Measurements from ENCODE around the gene RPS17.

RPS17 gene

DNA sequence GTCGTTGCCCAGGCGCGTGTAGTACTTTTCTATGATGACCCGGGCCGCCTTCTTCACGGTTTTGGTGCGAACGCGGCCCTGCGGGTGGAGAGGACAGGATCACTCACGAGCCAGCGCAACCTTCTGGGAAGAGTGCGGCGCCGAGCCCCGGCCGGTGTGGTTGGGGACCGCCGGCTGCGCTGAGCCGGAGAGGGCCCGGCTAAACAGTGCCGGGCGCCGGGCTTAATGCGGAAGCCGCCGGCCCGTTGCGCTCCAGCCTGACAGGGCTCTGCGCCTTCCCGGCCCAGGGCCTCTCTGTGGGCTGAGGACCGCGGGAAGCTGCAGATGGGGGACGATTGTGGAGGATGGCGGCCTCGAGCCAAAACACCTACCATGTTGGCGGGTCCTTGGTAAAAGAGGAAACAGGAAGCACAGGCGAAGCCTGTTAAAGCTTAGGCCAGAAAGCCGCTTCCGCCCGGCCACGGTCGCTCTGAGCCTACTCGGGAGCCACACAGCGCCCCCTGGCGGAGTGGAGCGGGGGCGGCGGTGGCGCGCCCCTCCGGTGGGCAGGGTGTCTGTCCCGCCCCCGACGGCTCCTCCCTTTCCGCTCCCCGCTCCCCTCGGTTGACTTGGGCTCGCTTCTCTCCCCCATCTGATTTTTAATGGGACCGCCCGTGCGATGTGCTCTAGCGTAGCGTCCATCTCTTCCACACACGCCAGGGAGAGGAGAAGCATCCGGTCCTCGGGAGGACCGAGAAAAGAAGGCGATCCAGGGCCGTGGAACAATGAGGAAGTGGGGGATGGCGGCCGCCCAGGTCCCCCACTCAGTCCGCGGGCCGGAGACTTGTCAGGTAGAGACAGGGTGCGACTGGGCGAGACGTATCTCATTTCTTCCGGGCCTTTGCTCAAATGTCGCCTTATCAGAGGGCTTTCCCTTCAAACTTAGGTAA, at the start of gene RPS17:
TSS of gene RPS17 (minus strand) at position 403 of the 929 bp plus-strand sequence. CDS start at position 374, 29 bp downstream.
- peak; percentile 87 for DNase-seq

DNA sequence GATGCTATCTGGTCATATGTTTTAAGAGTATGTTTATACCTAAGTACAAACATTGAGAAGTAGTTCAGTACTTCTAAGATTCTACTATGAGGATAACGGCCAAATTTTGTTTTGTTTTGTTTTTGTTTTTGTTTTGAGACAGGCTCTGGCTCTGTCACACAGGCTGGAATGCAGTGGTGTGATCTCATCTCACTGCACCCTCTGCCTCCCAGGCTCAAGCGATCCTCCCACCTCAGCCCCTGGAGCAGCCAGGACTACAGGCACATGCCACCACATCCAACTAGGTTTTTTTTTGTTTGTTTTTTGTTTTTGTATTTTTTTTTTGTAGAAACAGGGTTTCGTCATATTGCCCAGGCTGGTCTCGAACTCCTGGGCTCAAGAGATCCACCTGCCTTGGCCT, 47.5 kb upstream of the RPS17 start:
- DNase-seq, result no peak

DNA sequence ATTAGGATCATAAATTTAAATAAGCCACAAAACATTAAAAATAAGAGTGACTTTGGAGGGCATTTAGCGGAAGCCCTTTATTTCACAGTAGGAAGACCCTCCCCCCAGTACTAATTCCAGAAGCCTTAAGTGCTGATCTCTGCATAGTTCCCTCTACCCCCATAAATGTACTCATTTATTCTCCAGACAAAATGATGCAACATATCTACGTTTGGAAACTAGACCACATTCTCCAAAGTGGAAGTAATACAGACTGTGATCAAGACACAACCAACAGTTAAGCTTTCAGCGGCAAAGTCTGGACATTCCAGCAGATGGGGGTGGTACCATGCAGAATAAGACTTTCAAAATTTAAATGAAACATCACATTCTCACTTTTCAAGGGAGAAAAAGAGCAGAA, 44.8 kb upstream of the RPS17 start:
- DNase-seq, result no peak

DNA sequence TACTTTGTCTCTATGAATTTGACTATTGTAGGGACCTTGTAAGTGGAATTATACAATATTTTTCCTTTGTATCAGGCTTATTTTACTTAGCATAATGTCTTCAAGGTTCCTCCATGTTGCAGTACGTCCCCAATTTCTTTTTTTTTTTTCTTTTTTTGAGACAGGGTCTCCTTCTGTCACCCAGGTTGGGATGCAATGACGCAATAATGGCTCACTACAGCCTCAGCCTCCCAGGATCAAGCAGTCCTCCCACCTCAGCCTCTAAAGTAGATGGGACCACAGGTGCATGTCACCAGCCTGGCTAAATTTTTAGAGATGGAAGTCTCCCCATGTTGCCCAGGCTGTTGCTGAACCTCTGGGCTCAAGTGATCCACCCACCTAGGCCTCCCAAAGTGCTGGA, 40.5 kb upstream of the RPS17 start:
- no peak for DNase-seq

DNA sequence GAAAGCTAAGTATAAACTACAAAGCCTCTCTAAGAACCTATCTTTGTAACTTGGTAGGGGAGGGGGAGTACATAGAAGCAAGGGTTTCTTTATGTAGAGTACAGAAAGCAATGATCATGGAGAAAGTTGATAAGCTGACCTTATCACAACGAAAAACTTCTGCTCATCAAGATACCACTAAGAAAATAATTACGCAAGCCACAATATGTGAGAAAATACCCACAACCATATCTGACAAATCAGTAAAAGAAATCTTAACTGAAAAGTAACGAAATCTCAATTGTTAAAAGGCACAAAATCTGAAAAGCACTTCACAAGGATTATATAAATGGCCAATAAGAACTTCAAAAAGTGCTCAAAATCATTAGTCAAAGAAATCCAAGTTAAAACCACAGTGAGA, 35.1 kb upstream of the RPS17 start:
- no peak for DNase-seq

DNA sequence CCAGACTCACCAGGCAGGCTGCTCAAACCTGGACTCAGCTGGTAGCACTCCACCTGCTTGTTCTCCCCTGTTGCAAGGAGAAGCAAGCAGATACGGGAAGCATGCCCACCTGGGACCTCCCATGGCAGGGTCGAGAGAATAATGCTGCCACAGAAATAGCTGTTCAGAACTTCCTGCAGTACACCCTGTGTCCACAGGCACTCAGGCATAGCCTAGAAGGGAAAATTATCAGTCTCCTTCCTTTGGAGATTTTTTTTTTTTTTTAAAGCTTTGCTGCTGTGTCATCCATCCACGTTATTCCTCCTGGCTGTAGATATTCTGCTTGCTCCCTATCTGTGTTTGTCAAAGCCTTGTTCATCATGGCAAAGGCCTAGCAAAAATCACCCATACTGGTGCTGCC, 32.7 kb upstream of the RPS17 start:
- no peak for DNase-seq

DNA sequence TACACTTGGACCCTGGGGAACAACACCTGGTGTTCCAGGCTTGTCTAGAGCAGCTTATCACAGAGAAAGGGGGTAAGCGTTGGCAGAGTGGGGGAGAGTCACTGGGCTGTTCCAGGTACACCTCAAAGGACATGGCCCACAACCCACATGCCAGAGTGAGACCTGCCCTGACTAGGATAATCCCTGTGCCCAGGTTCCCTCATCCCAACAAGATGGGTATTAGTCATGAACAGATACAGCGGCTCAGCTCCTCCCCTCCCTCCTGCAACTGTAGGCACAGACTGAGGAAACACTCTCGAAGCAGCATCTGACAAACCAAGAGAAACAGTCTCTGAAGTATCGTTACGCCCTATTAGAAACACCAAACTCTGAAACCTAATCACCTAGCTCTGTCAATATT, 32.1 kb upstream of the RPS17 start:
- no peak for DNase-seq

DNA sequence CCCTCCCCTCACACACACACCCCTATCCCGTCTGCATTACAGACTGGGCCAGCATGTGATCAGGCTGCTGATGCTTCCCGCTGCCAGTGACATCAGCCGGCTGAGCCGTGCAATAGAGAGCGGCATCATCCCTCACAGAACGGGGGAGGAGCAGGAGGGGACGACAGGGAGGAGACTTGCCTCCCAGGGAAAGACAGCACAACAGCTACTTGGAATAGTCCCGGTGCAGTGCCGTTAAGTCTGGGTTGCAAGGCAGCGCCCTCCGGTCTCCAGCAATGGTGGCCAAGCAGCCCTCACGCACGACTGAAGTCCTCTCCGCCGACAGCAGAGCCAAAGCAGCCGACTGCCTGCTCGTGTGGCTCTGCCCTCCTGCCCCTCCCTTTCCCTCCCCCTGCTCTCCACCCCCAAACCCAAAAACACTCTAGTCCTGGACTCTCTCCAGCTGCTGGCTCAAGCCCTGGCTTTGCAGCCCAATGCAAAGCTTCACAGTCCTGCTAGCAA, 31.5 kb upstream of the RPS17 start:
- DNase-seq, result no peak

DNA sequence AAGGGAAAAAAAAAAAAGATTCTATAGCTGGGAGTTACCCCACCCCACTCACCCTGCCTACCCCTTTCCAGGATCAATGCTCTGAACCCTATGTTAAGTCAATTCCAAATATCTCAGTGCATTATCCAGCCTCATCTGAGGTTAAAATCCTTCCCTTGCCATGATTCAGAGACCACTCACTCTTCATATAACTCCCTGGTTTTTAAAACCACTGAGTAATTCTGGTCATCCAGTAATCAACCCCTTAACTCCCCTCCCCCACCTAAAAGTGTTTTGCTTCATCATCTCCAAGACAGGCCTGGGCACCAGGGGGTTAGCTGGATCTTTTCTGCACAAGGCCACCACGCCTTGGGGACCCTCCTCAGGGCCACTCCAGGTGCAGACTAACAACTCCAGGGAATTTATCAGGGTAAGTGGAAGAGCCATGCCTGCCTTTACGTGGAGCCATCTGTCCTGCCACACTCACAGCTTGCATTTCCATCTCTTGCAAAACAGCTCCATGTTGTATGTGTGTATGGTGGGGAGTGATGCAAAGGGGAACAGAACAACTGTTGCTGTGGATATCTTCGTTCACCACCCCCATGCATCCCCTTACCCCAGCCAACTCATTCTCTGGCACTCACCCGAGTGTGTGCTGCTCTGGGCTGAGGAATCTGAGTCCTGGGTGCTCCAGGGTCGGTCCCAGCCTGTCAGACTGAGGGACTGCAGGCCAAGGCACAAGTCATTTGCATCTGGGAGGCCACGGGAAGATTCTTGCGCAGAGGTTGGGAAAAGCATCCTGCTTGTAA, 30.7 kb upstream of the RPS17 start:
- no peak for DNase-seq

DNA sequence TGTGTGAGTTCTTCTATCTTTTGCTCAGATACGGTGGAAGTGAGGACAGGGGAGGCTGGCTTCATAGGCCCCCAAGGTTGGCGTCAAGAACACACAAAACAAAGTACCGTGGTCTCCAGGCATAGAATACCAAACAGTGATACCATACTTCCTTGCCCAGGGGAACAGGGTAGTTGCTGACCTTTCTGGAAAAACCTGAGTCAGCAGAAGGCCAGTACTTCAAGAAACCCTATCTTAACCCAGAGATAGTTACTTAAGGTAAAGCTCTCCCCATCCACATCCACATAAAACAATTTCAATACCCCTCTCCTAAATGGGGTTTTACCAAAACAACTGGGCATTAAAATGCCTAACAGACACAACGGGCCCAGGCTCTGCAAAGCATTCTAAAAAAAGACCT, 29.6 kb upstream of the RPS17 start:
- DNase-seq, result no peak

DNA sequence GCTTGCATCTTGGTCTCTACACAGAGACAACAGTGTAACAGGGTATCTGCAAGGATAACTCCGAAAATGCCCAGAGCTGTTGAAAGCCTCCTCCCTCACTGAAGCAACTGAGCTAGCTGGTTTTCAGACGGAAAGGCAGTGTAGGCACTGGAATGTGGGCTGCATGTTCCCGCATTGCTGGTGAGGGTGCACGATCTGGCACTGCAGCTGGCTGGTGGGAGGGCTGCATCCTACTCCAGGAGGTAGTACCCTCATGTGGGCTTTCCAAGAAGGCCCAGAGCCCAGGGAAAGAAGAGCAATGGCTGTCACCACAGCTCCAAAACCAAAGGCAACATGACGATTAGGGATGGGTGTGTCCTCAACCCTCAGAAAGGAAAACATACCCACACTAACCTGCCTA, 28.7 kb upstream of the RPS17 start:
- no peak for DNase-seq

DNA sequence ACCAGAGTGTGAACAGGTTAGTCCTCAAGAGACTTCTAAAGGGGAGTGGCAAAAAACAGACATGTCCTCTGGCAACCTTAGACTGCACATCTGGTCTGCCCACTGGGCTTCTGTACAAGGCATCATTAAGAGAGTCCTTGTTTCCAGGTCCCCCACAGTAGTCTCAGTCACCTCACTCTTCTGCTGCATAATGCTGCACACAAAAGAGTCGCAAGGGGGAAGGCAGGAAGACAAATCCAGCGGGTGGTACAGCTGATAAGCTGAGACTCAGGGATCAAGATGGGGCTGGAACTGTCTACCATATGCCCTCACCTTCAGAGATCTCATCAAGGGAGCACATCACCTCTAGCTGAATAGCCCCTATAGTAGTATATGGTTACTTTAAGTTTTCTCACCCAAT, 27.4 kb upstream of the RPS17 start:
- DNase-seq, result no peak

DNA sequence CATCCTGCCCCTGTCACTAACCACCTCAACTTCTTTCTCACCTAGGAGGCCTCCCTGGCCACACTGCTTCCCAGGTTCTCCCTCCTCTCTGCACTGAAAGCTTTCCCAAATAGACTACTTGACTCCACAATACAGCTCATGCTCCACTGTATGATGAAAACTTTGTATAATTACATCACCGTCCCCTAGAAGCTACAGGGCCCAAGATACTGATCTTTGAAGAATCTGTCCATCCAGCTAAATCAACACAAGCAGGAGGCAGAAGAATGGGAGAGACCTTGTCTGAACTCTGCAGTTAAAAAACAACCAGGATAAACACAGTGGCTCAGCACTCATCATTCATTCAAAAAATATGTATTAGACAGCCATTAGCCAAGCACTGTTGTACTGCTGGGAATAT, 26.4 kb upstream of the RPS17 start:
- no peak for DNase-seq

DNA sequence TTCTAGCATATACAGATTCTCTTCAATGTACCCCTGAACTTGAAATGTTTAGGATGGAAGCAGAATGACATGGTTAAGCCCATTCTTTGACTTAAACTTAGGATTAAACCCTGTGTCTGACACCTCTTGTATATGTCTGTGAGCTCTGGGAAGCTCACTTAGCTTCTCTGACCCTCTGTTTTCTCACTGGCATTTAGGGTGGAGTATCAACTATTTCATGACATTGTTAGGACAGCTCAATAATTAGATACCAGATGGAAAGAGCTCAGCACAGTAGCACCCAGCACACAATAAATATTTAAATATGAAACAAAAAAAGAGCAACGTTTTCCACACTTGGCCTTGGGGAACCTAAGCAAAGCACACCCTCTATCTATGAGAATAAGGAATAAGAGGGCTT, 18.2 kb upstream of the RPS17 start:
- DNase-seq, result no peak

DNA sequence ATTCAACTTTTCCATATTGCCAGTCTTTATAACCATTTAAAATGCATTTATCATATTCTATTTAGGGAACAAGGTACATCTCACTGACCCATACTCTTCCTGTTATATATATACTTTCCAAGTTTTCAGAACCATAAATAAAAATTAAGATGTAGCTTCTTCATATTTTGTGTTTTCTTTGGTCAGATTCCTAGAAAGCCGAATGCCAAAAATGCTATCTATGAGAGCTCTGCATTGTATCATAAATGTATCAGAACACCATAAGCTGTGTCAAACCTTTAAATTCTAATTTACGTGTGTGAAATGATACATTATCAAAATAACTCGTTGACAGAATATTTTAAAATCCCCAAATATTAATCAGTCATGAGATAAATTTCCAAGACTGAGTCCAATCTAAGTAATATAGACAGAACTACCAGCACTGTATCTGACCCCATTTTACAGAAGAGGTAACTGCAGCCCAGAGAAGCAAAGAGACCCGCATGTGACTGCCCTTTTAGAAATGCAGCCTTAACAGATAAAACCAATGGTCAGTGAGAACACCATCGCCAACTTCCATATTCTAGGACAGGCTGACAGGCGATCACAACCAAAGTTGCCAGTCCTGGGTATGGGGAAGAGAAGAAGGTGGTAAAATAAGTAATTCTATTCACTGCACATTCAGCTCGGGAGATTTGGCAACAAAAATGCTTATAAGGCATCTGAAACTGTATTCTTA, 16.2 kb upstream of the RPS17 start:
- no peak for DNase-seq

DNA sequence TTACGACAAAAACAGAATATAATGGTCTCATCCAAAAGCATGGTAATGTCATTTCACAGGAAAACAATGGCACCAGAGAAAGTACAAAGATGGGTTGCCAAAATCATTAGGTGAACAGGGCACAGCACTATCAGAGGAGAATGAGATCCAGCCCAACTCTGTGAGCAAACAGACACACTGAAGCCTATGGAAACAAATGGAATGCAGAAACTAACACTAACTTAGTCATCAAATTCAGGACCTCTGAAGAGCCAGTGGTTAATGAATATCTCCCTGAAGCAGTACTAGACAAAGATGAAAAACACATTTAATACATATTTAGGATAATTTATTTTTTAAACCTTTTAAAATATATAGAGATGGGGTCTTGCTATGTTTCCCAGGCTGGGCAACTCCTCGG, 14.6 kb upstream of the RPS17 start:
- no peak for DNase-seq

DNA sequence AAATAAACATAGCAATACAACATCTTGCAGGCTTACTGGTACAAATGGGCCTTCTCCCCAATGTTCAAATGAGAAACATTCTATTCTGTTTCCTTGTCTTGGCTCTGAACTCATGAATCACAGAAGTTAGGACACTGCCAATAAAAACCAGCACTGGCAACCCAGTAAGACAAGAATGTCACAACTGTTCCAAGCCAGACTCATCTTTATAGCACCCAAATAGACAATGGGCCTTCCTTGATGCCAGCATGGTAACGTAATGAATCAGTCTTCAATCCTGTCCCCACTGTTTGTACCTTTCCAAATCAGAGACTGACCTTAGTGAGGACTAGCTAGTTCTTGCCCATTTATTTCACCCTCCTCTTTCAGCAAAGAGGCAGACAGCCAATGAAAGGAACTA, 14.1 kb upstream of the RPS17 start:
- no peak for DNase-seq

DNA sequence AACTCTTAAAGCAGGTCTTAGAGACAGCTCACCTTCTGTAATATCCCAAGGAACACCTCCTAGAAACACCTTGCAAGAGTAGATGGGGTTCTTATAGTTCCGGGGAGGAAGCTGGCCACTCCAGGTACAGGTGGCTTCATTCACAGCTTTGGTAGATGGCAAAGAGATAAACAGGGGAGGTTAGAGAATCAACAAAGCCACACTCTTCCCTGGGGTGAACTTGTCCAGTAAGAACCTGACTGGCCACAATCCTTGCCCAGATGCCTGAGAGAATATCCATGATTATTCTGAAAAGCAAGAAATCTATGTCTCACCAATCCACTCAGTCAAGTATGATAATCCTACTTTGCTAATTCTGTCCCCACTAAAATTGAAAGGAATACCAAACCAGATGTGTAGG, 13.6 kb upstream of the RPS17 start:
- no peak for DNase-seq

DNA sequence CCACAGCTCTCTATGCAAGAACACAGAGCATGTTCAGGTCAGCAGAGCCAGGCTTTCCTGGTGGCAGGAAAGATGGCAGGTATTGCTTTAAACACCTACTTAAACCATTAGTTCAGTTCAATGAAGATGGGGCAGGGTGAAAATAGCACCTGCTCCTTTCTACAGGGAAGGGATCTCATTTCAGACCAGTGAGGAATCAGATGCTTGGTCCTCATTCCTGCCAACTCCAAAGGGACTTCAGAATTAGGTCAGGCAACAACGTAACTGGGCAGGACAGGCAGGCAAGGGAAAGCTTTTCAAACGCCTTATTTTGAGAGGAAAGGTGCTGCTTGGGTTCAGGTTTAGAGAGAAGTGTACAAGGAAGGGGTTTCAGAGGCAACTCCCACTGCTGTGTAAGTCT, 12.6 kb upstream of the RPS17 start:
- no peak for DNase-seq

DNA sequence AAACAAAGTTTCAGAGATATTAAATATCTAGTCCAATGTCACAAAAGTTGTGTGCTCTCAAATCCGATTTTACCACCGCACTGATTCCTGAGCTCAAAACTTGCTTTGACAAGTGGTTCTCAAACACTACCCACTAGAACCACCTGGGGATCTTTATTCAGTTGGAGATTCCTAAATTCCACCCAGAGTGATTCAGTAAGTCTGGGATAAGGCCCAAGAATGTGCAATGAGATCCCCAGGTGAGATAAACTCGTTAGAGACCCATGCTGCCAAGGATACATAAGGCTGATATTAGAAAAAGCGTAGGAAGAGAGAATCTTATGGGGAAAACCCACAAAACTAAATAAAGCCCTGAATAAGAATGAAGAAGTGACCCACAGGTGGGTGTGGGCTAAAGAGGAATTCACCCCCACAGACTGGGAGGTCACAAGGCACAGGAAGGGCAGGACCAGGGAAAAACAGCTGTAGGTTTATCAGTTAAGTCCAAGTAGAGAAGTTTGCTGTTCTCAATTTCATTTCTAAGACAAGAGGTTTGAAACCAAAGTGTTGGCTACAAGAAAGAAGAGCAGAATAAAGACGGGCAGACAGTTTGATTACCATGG, 11.5 kb upstream of the RPS17 start:
- DNase-seq, result no peak

DNA sequence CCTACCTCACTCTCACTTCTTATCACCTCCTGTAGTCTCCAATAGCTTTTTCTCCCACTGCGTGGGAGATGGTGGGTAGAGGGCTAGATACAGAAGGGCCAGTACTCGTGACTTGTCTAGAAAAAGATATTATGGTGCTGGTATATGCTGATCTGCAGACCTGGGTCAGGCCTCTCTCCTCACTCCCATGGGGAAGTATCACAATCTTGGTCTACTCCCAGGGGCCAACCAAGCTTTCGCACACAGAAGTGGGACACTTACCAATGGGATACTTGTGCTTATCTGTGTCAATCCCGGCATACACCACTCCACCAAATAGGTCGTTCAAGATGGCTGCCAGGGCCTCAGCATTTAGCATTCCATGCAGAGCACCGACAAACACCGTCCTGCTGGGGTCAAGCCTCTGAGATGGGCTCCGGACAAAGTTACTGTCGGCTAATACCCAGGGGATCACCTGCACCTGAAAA, 9.0 kb upstream of the RPS17 start:
- DNase-seq, result no peak

DNA sequence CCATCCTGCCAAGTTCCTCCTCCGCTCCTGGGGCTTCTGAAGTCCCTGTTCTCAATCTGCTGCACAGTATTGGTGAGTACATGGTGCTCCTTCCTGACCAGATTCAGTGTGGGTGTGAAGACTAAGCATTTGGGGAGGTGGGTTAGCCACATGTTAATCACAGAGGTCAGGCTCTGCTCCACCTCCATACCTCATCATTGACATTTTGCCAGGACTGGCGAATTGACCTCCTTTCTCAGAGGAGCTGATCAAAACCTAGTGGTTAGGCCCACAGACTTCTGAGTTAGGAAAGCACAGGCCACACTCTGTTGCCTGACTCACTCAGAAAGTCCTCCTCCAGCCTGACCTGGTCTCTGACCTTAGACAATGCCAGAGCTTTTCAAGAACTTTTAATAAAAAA, 8.4 kb upstream of the RPS17 start:
- DNase-seq, result no peak

DNA sequence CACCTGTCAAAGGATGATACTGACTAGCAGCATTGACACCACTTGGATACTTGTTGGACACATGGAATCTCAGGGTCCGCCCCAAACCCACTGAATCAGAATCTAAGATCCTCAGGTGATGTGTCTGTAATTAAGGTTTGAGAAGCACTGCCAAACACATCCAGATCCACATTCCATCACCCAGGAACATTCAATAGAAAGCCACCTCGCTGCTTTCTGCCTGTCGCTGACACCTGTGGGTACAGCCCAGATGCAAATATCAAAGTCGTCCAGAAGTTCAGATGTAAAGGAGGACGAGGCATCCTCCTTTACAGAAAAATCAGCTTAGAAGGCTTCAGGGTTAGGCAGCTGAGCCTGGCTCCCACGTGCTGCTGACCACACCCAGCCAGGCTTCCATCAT, 5.2 kb upstream of the RPS17 start:
- DNase-seq, result no peak
